Osteocyte (in vitro differentiated cells): ENCODE data around the gene PMPCA. TPM values are rescaled to one million over a fixed set of nuclear protein-coding genes. Genes with fewer than 3 reads are reported as not detected.

ENCODE experiments used
- DNase-seq: peaks from one replicate; pipeline ENCODE4 v3.0.0; 2021; ENCODE audit warnings: mixed read lengths; ENCODE audit not compliant: unreplicated experiment; ENCODE audit errors: extremely low spot score
- H3K27ac Mint-ChIP-seq: one replicate; pipeline ENCODE4 v1.8.0; 2021; ENCODE audit warnings: mild to moderate bottlenecking, mixed read lengths; ENCODE audit not compliant: unreplicated experiment
- H3K27me3 Mint-ChIP-seq: one replicate; pipeline ENCODE4 v1.8.0; 2021; ENCODE audit warnings: mixed read lengths; ENCODE audit not compliant: unreplicated experiment
- H3K36me3 Mint-ChIP-seq: one replicate; pipeline ENCODE4 v1.8.0; 2021; ENCODE audit warnings: mixed read lengths; ENCODE audit not compliant: unreplicated experiment
- H3K4me1 Mint-ChIP-seq: one replicate; pipeline ENCODE4 v1.8.0; 2021; ENCODE audit warnings: mixed read lengths; ENCODE audit not compliant: unreplicated experiment
- H3K4me3 Mint-ChIP-seq: one replicate; pipeline ENCODE4 v1.8.0; 2021; ENCODE audit warnings: mild to moderate bottlenecking, moderate library complexity, mixed read lengths; ENCODE audit not compliant: unreplicated experiment
- H3K9me3 Mint-ChIP-seq: one replicate; pipeline ENCODE4 v1.8.0; 2021; ENCODE audit warnings: mixed read lengths; ENCODE audit not compliant: unreplicated experiment
- total RNA-seq: library from RNA; stranded (reverse); gene quantifications from 2 replicates; pipeline ENCODE4 v1.2.1, GENCODE V29; 2021
- TF ChIP-seq, protein P1 (sequence below): fragments of 200-600 bp; sonication (generic); IDR thresholded peaks from 2 replicates; pipeline ENCODE4 v1.5.0; 2021; ENCODE audit warnings: antibody characterized with exemption, mild to moderate bottlenecking, moderate library complexity

The PMPCA gene
- total RNA-seq, 1 donor from 2014 or later, result 52.8 TPM

DNA sequence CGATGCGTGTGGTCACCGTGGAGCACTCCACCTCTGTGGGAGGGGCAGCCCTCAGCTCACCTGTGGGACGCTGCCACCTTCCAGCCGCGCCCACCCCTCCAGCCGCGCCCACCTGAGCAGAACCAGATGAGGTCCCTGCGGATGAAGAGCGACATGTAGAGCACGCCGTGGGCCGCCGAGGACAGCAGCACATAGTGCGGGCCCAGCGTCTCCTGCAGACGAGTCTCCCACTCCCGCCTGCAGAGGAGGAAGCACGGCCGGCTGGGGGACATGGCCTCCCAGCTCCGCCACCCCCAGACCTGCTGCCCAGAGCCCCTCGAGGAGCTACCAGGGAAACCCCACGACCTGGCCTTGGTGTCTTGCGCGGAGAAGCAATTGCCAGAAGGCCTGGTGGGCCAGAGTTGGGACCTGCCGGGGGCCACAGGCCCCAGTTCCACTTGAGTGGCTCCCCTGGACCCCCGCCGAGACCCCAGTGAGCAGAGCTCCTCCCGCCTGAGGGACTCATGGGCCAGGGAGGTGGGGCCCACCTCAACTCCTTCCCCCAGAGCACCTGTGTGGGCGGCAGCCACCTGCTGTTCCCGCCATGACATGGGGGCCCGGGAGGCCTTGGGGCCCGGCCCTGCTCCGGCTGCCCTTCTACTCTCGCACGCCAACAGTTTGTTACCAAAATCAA, 22.7 kb downstream of the PMPCA start:
- Mint-ChIP-seq H3K27ac (no peak overlapping the region), H3K4me3 (no peak overlapping the region), H3K36me3 (peaks cover 12% of the 10 kb centered on the region), H3K4me1 (peaks cover 19% of the 10 kb centered on the region), H3K9me3 (no peaks in the 10 kb centered on the region), H3K27me3 (no peaks in the 10 kb centered on the region)
- TF ChIP-seq, protein P1, sequence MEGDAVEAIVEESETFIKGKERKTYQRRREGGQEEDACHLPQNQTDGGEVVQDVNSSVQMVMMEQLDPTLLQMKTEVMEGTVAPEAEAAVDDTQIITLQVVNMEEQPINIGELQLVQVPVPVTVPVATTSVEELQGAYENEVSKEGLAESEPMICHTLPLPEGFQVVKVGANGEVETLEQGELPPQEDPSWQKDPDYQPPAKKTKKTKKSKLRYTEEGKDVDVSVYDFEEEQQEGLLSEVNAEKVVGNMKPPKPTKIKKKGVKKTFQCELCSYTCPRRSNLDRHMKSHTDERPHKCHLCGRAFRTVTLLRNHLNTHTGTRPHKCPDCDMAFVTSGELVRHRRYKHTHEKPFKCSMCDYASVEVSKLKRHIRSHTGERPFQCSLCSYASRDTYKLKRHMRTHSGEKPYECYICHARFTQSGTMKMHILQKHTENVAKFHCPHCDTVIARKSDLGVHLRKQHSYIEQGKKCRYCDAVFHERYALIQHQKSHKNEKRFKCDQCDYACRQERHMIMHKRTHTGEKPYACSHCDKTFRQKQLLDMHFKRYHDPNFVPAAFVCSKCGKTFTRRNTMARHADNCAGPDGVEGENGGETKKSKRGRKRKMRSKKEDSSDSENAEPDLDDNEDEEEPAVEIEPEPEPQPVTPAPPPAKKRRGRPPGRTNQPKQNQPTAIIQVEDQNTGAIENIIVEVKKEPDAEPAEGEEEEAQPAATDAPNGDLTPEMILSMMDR, result no peak
- DNase-seq, result no peak

DNA sequence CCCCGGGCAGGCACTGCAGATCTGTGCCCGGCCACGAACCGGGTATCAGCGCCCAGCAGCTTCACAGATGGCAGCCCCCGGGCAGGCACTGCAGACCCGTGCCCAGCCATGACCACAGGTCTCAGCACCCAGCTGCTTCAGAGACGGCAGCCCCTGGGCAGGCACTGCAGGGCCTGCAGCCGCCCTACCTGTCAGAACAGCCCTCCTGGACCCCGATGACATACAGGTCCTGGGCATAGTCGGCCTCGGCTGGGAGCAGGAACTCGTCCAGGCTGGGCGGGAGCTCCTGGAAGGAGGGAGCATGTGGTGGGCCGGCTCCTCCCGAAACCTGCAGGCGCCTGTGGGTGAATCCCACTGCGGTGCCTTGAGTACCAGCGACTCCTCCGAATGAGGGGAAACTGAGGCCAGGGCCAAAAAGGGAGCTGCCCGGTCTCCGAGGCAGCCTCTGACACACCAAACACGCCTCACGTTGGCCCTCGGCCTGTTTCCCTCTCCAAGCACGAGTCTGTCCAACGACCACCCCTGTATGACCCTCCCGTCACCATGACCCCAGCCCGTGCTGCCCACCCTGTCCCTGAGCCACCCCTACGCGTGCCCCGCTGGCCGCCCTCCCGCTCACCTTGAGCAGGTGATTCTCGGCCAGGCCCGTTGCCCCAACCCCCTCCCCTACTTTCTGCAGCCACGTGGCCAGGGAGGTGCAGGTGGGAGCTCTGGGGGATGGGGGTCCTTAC, 23.6 kb downstream of the PMPCA start:
- no peak for DNase-seq
- peaks cover 22% of the 10 kb centered on the region for H3K4me1 Mint-ChIP-seq
- H3K27ac Mint-ChIP-seq, result no peak overlapping the region
- TF ChIP-seq, protein P1, result no peak
- no peaks in the 10 kb centered on the region for H3K9me3 Mint-ChIP-seq
- no peak overlapping the region for H3K4me3 Mint-ChIP-seq
- H3K27me3 Mint-ChIP-seq, result no peaks in the 10 kb centered on the region
- peaks cover 12% of the 10 kb centered on the region for H3K36me3 Mint-ChIP-seq

DNA sequence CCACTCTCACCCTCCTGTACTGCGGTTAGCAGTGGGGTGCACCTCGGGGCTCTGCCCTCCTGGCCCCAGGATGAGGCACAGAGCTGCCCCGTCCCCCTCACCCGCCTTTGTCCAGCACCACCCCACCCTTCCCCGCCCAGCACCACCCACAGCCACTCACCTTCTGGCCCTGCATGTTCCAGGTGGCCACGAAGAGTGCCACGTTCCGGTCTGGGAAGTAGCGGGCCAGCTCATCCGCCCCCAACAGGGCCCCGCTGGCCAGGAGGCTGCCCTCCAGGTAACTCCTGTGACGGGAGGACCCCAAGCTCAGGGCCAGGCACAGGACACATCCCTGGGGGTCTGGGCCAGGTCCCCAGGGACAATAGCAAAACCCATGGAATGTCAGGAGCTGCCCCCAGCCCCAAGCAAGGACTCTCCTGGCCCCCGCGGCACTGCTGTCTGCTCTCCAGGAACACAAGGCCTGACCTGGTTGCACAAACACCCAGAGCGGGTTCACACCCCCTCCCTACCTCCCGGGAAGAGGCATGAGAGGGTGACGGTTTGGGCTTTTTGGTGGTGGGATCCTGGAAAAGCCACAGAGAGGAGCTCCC, 24.2 kb downstream of the PMPCA start:
- TF ChIP-seq, protein P1, result no peak
- Mint-ChIP-seq H3K27ac (no peak overlapping the region), H3K4me3 (no peak overlapping the region), H3K4me1 (peaks cover 22% of the 10 kb centered on the region), H3K36me3 (peaks cover 12% of the 10 kb centered on the region), H3K9me3 (no peaks in the 10 kb centered on the region), H3K27me3 (no peaks in the 10 kb centered on the region)
- DNase-seq, result no peak

DNA sequence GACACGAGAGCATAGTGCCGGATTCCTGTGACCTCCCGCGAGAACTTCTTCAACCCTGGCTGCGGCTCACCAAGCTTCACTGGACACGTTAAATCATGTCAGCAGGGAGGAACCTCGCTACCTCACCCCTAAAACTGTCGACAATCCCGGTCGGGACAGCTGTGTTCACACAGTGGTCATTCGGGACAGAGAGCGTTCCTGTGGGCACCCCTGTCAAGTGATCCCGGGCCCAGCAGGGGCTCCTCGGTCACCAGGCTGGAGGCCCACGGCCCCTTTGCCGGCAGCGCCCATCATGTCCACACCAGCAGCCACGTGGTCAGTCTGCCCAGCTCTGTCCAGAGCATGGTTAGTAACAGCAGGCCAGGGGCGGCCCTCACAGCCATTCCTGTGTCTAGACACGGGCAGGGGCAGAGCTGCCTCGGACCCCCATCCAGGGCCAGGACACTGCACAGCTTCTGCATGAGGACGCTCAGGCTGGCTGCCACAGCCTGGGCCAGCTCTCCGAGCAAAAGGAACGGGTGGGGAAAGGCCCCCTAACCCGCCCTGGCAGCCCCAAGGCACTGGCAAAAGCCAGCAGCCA, 25.7 kb downstream of the PMPCA start:
- TF ChIP-seq, protein P1, result no peak
- Mint-ChIP-seq H3K27ac (no peak overlapping the region), H3K27me3 (no peaks in the 10 kb centered on the region)

DNA sequence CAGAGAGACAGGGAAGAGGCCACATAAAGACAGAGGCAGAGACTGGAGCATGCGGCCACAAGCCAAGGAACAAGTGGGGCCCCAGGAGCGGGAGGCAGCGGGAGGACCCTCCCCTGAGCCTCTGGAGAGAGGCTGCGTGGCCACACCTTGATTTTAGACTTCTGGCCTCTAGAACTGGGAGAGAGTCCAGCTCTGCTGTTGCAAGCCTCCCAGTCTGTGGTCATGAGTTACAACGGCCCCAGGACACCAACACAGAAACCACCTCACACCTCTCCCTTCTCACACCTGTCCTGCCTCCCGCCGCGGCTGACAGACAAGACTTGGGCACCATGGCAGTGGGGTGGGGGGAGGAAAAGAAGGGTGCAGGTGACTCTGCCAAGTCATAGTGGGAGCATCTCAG, 27.0 kb downstream of the PMPCA start:
- H3K9me3 Mint-ChIP-seq, result no peaks in the 10 kb centered on the region
- TF ChIP-seq, protein P1, result no peak
- H3K4me1 Mint-ChIP-seq, result peaks cover 26% of the 10 kb centered on the region
- H3K27ac Mint-ChIP-seq, result peak overlapping the region; percentile 31
- peaks cover 20% of the 10 kb centered on the region for H3K36me3 Mint-ChIP-seq
- no peak for DNase-seq
- H3K4me3 Mint-ChIP-seq, result peak overlapping the region; percentile 84
- no peaks in the 10 kb centered on the region for H3K27me3 Mint-ChIP-seq

More for the DNA sequence above, 25.7 kb downstream of the PMPCA start:
- Mint-ChIP-seq H3K36me3 (peaks cover 15% of the 10 kb centered on the region), H3K4me3 (peak overlapping the region; percentile 26), H3K9me3 (no peaks in the 10 kb centered on the region), H3K4me1 (peaks cover 22% of the 10 kb centered on the region)
- DNase-seq, result no peak
